ENCODE measurements around the gene PCCA. TPM values are rescaled to one million over a fixed set of nuclear protein-coding genes. Genes with fewer than 3 reads are reported as not detected.

PCCA gene
- total and polyA plus RNA-seq, 2 donors (not counting 3 experiments of a cell fraction or from before 2014, with no cell fraction given) = 5.7 to 20.2 TPM

- no peak overlapping the region for H3K9ac ChIP-seq (replicated peaks; ENCODE audit: extremely low read depth, insufficient read depth, low read length)
- no peak for FAIRE-seq
- no peak overlapping the region for H3K4me3 ChIP-seq (replicated peaks in 1 of 3; ENCODE audit: insufficient read depth in 1 of 3, low read depth in 1 of 3, low read length in 3 of 3)
- POLR2A ChIA-PET = no interaction called here
- H3K9me3 ChIP-seq (replicated peaks; ENCODE audit: control insufficient read depth, insufficient read depth, low read length) = no peaks in the 10 kb centered on the region
- H3K27me3 ChIP-seq (ENCODE audit: control insufficient read depth in 2 of 2, insufficient read depth in 2 of 2, low read length in 2 of 2) = no peaks in the 10 kb centered on the region
- no peaks in the 10 kb centered on the region for H3K79me2 ChIP-seq (ENCODE audit: control insufficient read depth, insufficient read depth, low read length)
- no peak for TF ChIP-seq MAX (IDR thresholded peaks at IDR 0.05; ENCODE audit: insufficient read depth, insufficient read length)
- TF ChIP-seq JUN (IDR thresholded peaks at IDR 0.05; ENCODE audit: borderline replicate concordance, insufficient read depth, insufficient read length, low read depth) = no peak
- intact Hi-C loops (cut with micrococcal nuclease) (loop anchor here (10.0 kb wide), 1 partner anchor 468 kb away; no protein-coding TSS in a partner anchor), dilution Hi-C loops (cut with MboI; ENCODE audit: extremely low pct_ligation_motif_present, low sequenced_read_pairs) (no loop called here)
- H3K9me1 ChIP-seq (replicated peaks; ENCODE audit: control insufficient read depth, extremely low read depth, insufficient read depth, low read length) = no peaks in the 10 kb centered on the region
- H2AFZ ChIP-seq (ENCODE audit: low read depth, low read length) = no peak overlapping the region
- H4K20me1 ChIP-seq (replicated peaks; ENCODE audit: control insufficient read depth, extremely low read depth, insufficient read depth, low read length) = no peaks in the 10 kb centered on the region
- H3K4me2 ChIP-seq (ENCODE audit: insufficient read depth, low read length) = no peak overlapping the region
- H3K4me1 ChIP-seq (ENCODE audit: control insufficient read depth, extremely low read depth, insufficient read depth, low read length) = no peaks in the 10 kb centered on the region
- DNase-seq (ENCODE audit: low read depth, low spot score) = no peak
- H3K36me3 ChIP-seq (ENCODE audit: control insufficient read depth in 2 of 2, extremely low read depth in 1 of 2, insufficient read depth in 2 of 2, low read length in 2 of 2) = no peaks in the 10 kb centered on the region
- CTCF ChIA-PET = interaction anchor here (1.3 to 7.8 kb wide), 5 partner anchors 11 to 856 kb away, joined by 4 to 120 read pairs (median 16); no protein-coding TSS in a partner anchor
- no TSS peak for BruUV-seq (replicated peaks)
- H3K27ac ChIP-seq (ENCODE audit: insufficient read depth, low read depth, low read length) = no peak overlapping the region
Measured at GRCh38 chr13:100513171-100513570, 424.3 kb downstream of the PCCA start.

- no peak for FAIRE-seq
- no peaks in the 10 kb centered on the region for H3K4me1 ChIP-seq (ENCODE audit: control insufficient read depth, extremely low read depth, insufficient read depth, low read length)
- no peaks in the 10 kb centered on the region for H3K9me1 ChIP-seq (replicated peaks; ENCODE audit: control insufficient read depth, extremely low read depth, insufficient read depth, low read length)
- no peak for DNase-seq (ENCODE audit: low read depth, low spot score)
- H3K9ac ChIP-seq (replicated peaks; ENCODE audit: extremely low read depth, insufficient read depth, low read length) = no peak overlapping the region
- intact Hi-C loops (cut with micrococcal nuclease) (loop anchor here (1.0 to 10.0 kb wide), 6 partner anchors 122 to 527 kb away; partner anchors contain the start of gene PCCA), dilution Hi-C loops (cut with MboI; ENCODE audit: extremely low pct_ligation_motif_present, low sequenced_read_pairs) (no loop called here)
- H3K4me2 ChIP-seq (ENCODE audit: insufficient read depth, low read length) = no peak overlapping the region
- H2AFZ ChIP-seq (ENCODE audit: low read depth, low read length) = no peak overlapping the region
- no peak overlapping the region for H3K4me3 ChIP-seq (replicated peaks in 1 of 3; ENCODE audit: insufficient read depth in 1 of 3, low read depth in 1 of 3, low read length in 3 of 3)
- H3K36me3 ChIP-seq (ENCODE audit: control insufficient read depth in 2 of 2, extremely low read depth in 1 of 2, insufficient read depth in 2 of 2, low read length in 2 of 2) = no peaks in the 10 kb centered on the region
- ChIA-PET CTCF (interaction anchor here (0.9 to 7.8 kb wide), 41 partner anchors 7 to 857 kb away, joined by 3 to 120 read pairs (median 4); partner anchors contain the start of genes PCCA and ZIC2), POLR2A (interaction anchor here (0.6 kb wide), 1 partner anchor 497 kb away, joined by 7 read pairs; no protein-coding TSS in a partner anchor)
- no peaks in the 10 kb centered on the region for H3K79me2 ChIP-seq (ENCODE audit: control insufficient read depth, insufficient read depth, low read length)
- H4K20me1 ChIP-seq (replicated peaks; ENCODE audit: control insufficient read depth, extremely low read depth, insufficient read depth, low read length) = no peaks in the 10 kb centered on the region
- no peak overlapping the region for H3K27ac ChIP-seq (ENCODE audit: insufficient read depth, low read depth, low read length)
- no peak for TF ChIP-seq FOS (IDR thresholded peaks at IDR 0.05; ENCODE audit: borderline replicate concordance, insufficient read depth, low read length)
- no peak for TF ChIP-seq MYC (IDR thresholded peaks at IDR 0.05; ENCODE audit: low read depth, low read length)
- no peak for TF ChIP-seq EZH2 (IDR thresholded peaks at IDR 0.05; ENCODE audit: borderline replicate concordance, low read depth, low read length, severe bottlenecking)
- TF ChIP-seq MAX (IDR thresholded peaks at IDR 0.05; ENCODE audit: insufficient read depth, insufficient read length) = no peak
- no peak for TF ChIP-seq CTCF (IDR thresholded peaks at IDR 0.05; ENCODE audit: extremely low read depth in 1 of 2, insufficient read depth in 1 of 2, low read depth in 1 of 2, low read length in 2 of 2)
- no peak for TF ChIP-seq POLR2A (IDR thresholded peaks at IDR 0.05; ENCODE audit: low read depth, low read length)
- no peak for TF ChIP-seq POLR2AphosphoS5 (IDR thresholded peaks at IDR 0.05; ENCODE audit: insufficient read depth, low read depth, low read length)
- no peak for TF ChIP-seq JUN (IDR thresholded peaks at IDR 0.05; ENCODE audit: borderline replicate concordance, insufficient read depth, insufficient read length, low read depth)
- no peak for TF ChIP-seq GATA2 (IDR thresholded peaks at IDR 0.05; ENCODE audit: insufficient read depth, insufficient read length, low read depth, low read length)
- H3K9me3 ChIP-seq (replicated peaks; ENCODE audit: control insufficient read depth, insufficient read depth, low read length) = no peaks in the 10 kb centered on the region
- no TSS peak for BruUV-seq (replicated peaks)
- H3K27me3 ChIP-seq (ENCODE audit: control insufficient read depth in 2 of 2, insufficient read depth in 2 of 2, low read length in 2 of 2) = no peaks in the 10 kb centered on the region
Measured at GRCh38 chr13:100513987-100514670, 425.2 kb downstream of the PCCA start.
